Bronchial epithelial cell (primary cell): ENCODE data around the gene THBS2. TPM values are rescaled to one million over a fixed set of nuclear protein-coding genes. Genes with fewer than 3 reads are reported as not detected.
A peak's percentile ranks its signal among the peaks of the same experiment; 100 is the strongest.

Experiments used
- DNase-seq: peaks from one replicate; pipeline ENCODE4 v3.0.0-alpha.2; 2010; ENCODE audit warnings: low read depth
- FAIRE-seq: peaks from 2 replicates; lab custom pipeline; 2011; peaks lifted over from hg19 to GRCh38; lab: Jason Lieb, UNC
- H3K27me3 ChIP-seq: 2 replicates; pipeline ENCODE4 v1.5.1; 2011; ENCODE audit warnings: low read length; ENCODE audit not compliant: control insufficient read depth, insufficient read depth
- H3K36me3 ChIP-seq: 2 replicates; pipeline ENCODE4 v1.5.1; 2011; ENCODE audit warnings: low read length; ENCODE audit not compliant: control insufficient read depth, insufficient read depth
- H3K4me3 ChIP-seq: 2 replicates; pipeline ENCODE4 v1.5.1; 2011; ENCODE audit warnings: mild to moderate bottlenecking, low read depth, low read length, control low read depth
- total RNA-seq: library from RNA; depleted of rRNA; stranded (reverse); fragments of >200 nt; gene quantifications from 2 replicates; pipeline ENCODE4 v1.2.1, GENCODE V29; 2014
- TF ChIP-seq, protein P1 (sequence below): IDR thresholded peaks from 2 replicates; pipeline ENCODE4 v1.5.1; 2011; ENCODE audit warnings: mild to moderate bottlenecking, moderate library complexity, low read length, control low read depth, inconsistent platforms; ENCODE audit not compliant: insufficient read depth, severe bottlenecking

THBS2 gene
- total RNA-seq, 1 donor from 2014 or later, result 8.7 TPM

- no peak for FAIRE-seq
- Histone ChIP-seq H3K27me3 (no peaks in the 10 kb centered on the region), H3K36me3 (no peaks in the 10 kb centered on the region), H3K4me3 (no peak overlapping the region)
- TF ChIP-seq, protein P1, sequence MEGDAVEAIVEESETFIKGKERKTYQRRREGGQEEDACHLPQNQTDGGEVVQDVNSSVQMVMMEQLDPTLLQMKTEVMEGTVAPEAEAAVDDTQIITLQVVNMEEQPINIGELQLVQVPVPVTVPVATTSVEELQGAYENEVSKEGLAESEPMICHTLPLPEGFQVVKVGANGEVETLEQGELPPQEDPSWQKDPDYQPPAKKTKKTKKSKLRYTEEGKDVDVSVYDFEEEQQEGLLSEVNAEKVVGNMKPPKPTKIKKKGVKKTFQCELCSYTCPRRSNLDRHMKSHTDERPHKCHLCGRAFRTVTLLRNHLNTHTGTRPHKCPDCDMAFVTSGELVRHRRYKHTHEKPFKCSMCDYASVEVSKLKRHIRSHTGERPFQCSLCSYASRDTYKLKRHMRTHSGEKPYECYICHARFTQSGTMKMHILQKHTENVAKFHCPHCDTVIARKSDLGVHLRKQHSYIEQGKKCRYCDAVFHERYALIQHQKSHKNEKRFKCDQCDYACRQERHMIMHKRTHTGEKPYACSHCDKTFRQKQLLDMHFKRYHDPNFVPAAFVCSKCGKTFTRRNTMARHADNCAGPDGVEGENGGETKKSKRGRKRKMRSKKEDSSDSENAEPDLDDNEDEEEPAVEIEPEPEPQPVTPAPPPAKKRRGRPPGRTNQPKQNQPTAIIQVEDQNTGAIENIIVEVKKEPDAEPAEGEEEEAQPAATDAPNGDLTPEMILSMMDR, result no peak
- no peak for DNase-seq
These were observed 62.7 kb downstream of the THBS2 start for GRCh38 chr6:169190970-169191369.

GRCh38 chr6:169190144-169190584 is 63.5 kb downstream of the THBS2 start:
- no peaks in the 10 kb centered on the region for H3K36me3 ChIP-seq
- DNase-seq (no peak), FAIRE-seq (no peak)
- TF ChIP-seq, protein P1, result no peak
- no peak overlapping the region for H3K4me3 ChIP-seq
- no peaks in the 10 kb centered on the region for H3K27me3 ChIP-seq

- no peaks in the 10 kb centered on the region for H3K36me3 ChIP-seq
- TF ChIP-seq, protein P1, result no peak
- H3K27me3 ChIP-seq, result no peaks in the 10 kb centered on the region
- FAIRE-seq (no peak), DNase-seq (no peak)
- H3K4me3 ChIP-seq, result no peak overlapping the region
These were observed 64.0 kb downstream of the THBS2 start for GRCh38 chr6:169189686-169190085.

- TF ChIP-seq, protein P1, result no peak
- no peak for FAIRE-seq
- Histone ChIP-seq H3K36me3 (no peaks in the 10 kb centered on the region), H3K27me3 (no peaks in the 10 kb centered on the region), H3K4me3 (no peak overlapping the region)
- no peak for DNase-seq
These were observed 64.5 kb downstream of the THBS2 start for GRCh38 chr6:169189182-169189581.

DNA sequence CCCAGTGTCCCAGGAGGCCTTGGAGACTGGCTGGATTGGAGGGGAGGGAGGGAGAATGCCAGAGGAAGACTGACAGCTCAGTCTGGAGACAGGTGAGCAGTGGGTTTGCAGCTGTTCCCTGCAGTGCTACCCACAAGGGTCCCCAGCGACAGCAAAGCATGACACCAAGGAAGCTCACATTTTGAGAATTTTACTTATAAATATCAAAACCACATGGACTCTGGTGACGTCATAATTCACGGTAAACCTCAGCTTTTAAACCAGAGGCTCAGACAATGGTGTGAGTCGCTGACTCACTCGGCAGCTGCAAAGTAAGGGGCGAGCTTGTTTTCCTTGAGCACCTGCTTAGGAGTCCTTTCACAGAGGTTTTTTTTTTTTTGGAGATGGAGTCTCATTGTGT is 65.2 kb downstream of the THBS2 start:
- DNase-seq (peak; percentile 10), FAIRE-seq (no peak)
- Histone ChIP-seq H3K27me3 (no peaks in the 10 kb centered on the region), H3K36me3 (no peaks in the 10 kb centered on the region), H3K4me3 (no peak overlapping the region)
- TF ChIP-seq, protein P1, result no peak

GRCh38 chr6:169188051-169188470 is 65.6 kb downstream of the THBS2 start:
- DNase-seq, result no peak

More at GRCh38 chr6:169188051-169188470, 65.6 kb downstream of the THBS2 start:
- TF ChIP-seq, protein P1, result no peak
- FAIRE-seq, result no peak
- Histone ChIP-seq H3K27me3 (no peaks in the 10 kb centered on the region), H3K36me3 (no peaks in the 10 kb centered on the region), H3K4me3 (no peak overlapping the region)
